HG03066 (cell line): ENCODE results near the gene INIP.
"Not testable (repeated sequence)": the region's sequence is repeated elsewhere in the genome, so short reads cannot be mapped to it uniquely, and the experiment has no call there.

Experiments used
- ATAC-seq: cut with Tn5 transposase; IDR thresholded peaks from one replicate; pipeline ENCODE4 v1.9.1; 2021; ENCODE audit warnings: low read depth; ENCODE audit not compliant: unreplicated experiment

INIP gene

DNA sequence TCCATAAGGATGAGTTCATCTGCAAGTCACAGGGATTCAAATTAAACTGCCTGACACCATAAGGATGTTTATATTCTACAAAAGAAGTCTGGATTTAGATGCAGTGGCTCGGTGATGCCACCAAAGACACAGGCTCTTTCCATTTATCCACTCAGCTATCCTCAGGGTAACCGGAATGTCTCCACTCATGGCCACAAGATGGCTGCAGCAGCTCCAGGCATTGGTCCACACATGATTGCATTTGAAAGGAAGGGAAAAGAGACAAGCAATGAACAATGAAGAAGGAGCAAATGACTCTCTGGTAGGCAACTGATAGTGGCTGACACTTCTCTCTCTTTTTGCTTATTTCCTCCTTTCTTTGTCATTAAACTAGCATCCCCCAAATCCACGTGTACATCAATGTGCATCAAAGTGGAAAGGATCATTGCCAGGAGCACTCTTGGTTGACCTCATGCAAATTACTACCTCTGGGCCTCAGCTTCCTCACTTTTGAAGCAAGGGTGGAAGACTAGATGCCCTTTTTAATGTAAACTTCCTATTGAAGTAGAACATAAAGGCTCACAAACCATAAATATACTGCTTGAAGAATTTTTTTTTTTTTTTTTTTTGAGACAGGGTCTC, 25.4 kb upstream of the INIP start:
- ATAC-seq = no peak

DNA sequence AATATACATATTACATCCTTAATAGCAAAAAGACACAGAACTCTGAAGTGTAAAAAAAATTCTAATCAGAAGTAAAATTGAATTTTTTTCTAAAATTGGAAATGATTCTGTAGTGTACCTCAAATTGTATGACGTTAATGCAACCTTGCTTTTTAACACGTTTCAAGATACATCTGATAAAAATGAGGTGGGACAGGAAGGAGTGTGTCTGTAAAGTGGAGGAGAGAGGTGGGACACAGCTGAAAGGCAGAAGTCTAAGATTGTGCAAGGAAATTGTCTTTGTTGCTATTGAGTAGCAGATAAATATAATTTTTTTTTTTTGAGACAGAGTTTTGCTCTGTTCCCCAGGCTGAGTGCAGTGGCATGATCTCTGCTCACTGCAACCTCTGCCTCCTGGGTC, 17.0 kb upstream of the INIP start:
- ATAC-seq = no peak

DNA sequence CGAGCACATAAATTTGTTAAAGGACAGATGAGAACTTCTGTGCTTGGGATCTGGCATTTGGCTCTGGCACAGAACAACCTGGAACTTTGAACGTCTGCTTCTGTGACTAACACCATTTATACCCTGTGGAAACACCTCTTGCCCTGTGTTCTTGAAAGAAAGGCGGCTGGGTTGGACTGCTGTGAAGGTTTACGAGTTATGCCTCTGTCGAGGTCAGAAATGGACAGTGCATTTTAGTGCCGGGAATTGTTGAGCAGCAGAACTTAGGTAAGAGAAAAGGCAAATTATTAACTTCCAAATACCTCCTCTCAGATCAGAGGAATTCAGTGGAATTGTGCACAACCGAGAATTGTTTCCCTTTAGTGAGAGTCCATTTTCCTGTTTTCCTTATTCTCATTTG, 14.1 kb upstream of the INIP start:
- ATAC-seq = no peak

DNA sequence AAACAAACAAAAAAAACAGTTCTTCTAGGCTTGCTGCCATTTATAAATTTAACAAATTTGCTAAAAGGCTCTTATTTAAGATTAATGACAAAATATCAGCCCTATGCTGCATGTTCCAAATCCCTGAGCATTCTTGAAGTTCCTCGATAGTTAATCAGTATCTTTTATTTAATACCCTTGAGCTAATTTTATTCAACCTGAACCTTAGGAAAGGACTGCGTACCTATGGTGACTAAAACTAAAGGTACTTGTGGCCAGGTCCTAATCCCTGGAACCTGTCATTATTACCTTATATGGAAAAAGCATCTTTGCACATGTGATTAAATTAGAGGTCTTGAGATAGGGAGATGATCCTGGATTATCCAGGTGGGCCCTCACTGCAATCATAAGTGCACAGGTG, 10.5 kb upstream of the INIP start:
- no peak for ATAC-seq

DNA sequence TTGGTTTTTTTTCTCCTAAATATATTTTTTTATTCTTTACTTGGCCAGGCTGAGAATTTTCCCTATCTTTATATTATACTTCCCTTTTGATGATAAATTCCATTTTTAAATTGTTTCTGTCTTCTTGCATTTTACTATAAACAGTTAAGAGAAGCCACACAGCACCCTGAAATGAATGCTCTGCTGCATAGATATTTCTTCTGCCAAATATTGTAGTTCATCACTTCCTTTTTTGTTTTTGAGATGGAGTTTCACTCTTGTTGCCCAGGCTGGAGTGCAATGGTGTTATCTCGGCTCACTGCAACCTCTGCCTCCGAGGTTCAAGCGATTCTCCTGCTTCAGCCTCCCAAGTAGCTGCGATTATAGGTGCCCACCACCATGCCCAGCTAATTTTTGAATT, 8.5 kb upstream of the INIP start:
- peak; percentile 61 for ATAC-seq

DNA sequence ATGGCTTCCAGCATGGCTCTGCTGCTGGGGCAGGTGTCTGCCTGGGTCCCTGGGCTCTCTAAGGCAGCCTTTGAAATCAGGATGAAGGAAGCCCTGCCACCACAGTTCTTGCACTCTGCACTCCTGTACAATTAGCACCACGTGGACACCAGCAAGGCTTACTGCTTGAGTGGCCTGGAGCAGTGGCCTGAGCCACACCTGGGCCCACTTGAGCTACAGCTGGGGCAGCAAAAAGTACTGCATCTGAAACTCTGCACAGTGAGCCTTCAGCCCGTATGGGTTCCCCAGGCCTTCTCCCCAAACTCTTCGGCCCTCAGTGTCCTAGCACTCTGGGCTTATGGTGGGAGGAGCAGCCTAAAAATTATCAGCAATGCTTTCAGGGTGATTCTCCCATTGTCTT, 8.0 kb upstream of the INIP start:
- ATAC-seq = peak; percentile 47

DNA sequence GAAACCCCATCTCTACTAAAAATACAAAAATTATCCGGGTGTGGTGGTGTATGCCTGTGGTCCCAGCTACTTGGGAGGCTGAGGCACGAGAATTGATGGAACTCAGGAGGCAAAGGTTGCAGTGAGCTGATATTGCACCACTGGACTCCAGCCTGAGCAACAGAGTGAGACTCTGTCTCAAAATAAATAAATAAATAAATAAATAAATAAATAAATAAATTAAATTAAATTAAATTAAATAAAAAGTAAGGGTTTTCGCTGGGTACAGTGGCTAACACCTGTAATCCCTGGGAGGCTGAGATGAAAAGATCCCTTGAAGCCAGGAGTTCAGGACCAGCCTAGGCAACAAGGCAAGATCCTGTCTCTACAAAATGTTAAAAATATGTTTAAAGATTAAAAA, 4.8 kb upstream of the INIP start:
- not testable (repeated sequence) for ATAC-seq

DNA sequence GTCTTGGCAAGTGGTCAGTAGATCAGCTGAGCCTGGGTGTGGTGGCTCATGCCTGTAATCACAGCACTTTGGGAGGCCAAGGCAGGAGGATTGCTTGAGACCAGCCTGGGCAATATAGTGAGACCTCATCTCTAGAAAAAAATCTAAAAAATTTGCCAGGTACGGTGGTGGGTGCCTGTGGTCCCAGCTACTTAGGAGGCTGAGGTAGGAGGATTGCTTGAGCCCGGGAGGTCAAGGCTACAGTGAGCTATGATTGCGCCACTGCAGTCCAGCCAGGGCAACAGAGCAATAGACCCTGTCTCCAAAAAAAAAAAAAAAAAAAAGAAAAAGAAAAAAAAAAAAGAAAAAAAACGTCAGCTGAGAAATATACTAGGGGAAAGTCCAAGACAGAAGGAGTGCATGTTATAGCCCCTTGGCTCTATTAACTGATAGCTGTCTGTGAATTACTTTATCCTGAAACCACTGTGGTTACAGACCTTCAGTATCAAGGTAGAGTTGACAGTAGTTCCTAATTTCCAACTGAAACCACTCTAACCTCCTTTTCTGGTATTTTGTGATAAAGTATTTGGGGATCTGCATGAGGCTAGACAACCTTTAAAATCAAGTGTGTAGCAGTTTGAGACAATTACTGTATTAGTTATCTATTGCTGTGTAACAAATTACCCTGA, 2.3 kb upstream of the INIP start:
- ATAC-seq = no peak

DNA sequence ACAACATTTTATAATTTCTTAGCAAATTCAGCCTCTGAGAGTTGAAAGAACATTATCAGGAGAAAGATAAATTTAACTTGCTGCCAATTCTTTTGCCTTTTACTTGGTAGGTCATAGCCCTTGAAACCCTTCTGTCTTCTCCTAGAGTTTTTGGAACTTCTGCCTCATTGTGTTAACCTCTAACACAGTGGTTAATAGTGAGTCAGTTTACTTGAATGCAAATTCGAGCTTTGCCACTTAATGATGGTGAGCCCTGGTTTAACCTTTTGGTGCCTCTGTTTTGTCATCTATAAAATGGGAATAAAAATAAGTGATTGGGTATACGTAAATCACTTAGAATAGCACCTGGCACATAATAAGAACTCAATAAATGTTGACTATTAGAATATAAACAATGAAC, 1.8 kb upstream of the INIP start:
- no peak for ATAC-seq

DNA sequence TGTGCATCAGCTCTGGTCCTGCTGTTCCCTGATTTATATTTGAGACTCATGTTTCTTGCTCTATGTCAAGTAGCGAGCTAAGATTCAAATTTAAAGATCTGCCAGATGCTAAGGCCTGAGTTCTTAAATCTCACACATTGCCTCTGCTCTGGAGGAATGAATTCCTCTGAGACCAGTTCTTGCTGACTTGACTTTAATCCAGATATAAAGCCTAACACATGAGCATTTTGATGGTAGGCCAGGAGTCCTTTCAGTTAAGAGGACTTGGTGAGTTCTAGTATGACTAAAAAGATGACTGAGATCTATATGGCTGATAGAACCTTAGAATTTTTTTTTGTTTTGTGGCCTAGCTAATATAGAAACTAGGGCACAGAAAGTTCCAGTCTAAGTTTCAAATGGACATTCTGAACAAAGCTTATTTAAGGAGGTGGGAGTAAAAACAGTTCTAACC, 1.3 kb upstream of the INIP start:
- no peak for ATAC-seq

DNA sequence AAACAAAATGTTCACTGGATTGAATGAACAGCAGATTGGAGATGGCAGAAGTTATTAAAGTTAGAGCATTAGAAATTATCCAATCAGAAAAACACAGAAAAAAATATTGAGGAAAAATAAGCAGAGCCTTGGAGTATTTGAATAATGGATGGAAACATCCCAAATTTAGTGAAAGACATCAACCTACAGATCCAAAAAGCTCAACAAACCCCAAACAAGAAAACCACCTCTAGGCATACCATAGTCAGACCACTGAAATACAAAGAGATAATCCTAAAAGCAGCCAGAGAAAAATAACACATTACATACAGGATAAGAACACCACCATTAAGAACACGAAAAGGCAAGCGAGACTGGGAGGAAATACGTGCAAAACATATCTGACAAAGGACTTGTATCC, 5.2 kb downstream of the INIP start:
- no peak for ATAC-seq

DNA sequence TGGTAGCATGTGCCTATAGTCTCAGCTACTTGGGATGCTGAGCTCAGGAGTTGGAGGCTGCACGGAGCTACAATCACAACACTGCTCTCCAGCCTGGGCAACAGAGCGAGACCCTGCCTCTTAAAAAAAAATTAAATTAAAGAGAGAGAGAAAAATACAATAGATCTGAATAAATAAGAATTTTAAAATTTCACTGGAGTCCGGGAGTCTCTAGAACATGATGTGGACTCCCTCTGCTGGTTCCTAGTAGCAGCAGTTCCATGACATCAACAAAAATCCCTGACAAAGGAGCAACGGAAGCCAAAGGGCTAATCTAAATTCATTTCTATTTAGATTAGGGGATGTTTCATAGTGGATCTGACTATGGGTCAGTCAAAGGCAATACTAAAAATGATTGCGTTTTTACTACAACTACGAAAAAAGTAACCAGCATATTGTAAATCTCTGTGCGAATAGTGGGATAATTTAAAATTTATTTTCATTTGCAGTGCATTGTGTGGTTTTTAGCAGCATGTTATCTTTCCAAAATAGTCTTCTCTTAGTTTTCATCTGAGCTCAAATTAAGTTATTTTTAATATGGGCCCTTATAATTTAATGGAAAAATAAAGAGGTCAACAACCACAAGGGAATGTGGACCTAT, 6.7 kb downstream of the INIP start:
- no peak for ATAC-seq

DNA sequence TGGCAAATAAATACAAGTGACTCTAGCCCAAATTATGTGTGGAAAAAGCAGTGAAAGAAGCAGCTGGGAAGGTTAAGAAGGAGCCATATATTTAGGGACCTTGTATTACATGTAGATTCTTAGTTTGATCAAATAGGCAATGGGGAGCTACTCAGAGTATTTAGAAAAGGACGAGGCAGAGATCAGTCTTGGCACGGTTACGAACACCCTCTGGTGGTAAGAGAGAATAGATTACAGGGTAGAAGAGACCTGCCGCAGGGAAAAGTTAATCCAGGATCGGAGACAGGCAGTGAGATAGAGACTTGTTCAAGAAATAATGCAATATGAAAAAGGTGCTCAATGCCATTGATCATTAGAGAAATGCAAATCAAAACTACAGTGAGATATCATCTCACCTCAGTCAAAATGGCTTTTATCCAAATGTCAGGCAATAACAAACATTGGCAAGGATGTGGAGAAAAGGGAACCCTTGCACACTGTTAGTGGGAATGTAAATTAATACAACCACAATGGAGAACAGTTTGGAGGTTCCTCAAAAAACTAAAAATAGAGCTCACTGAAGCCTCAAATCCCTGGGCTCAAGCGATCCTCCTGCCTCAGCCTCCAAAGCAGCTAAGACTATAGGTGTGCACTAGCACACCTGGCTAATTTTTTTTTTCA, 12.0 kb downstream of the INIP start:
- no peak for ATAC-seq

DNA sequence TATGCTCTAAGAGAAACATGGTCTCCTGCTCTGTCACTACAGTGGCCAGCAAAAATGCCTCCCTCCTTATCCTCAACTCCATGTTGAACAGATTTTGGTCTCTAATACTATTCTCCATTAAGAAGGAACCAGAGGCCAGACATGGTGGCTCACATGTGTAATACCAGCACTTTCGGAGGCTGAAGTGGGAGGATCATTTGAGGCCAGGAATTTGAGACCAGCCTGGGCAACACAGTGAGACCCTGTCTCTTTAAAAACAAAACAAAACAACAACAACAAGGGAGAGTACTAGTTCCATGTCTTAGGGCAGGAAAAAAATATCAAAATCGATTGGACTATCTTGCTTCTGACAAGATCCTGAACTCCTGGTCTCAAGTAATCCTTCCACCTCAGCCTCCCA, 14.6 kb downstream of the INIP start:
- no peak for ATAC-seq

DNA sequence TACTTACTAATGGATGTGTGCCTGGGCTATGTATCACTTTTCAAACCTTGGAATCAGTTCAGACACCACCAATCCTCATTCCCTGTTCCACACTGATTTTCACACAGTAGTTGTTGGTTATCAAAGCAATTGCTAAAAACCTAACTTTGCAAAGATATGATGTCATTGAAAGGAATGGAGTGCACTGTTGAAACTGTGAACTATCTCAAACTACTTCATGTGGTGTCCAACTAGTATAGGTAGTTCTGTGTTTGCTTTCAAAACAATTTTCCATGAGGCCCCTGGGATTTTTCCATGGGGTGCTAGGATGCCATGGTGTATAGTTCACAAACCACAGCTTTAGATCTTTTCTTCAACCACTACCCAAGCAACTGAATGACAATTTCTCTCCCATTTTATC, 17.8 kb downstream of the INIP start:
- ATAC-seq = no peak

DNA sequence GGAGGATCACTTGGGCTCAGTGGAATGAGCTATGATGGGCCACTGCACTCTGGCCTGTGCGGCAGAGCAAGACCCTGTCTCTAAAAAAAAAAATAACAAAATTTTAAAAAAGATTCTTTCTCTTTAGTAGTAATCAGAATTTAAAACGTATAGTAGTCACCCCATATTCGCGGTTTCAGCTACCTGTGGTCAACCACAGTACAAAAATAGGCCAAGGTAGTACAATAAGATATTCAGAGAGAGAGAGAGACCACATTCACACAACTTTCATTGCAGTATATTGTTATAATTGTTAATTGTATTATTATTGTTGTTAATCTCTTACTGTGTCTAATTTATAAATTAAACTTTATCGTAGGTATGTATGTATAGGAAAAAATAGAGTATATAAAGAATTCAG, 18.7 kb downstream of the INIP start:
- peak; percentile 75 for ATAC-seq

DNA sequence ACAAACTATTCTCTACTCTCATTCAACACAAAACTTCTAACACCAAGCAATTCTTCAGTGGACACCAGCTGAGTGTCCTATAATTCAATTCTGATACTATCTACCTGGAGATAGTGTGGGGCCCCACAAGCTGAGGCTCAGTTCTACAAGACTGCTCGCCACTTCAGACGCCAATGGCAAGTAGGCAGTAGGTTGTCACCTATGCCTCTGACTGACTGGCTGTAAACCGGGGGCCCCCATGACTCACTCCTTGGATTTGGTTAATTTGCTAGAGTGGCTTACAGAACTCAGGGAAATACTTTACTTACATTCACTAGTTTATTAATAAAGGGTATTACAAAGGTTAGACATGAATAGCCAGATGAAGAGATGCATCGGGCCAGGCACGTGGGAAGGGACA, 21.5 kb downstream of the INIP start:
- no peak for ATAC-seq

DNA sequence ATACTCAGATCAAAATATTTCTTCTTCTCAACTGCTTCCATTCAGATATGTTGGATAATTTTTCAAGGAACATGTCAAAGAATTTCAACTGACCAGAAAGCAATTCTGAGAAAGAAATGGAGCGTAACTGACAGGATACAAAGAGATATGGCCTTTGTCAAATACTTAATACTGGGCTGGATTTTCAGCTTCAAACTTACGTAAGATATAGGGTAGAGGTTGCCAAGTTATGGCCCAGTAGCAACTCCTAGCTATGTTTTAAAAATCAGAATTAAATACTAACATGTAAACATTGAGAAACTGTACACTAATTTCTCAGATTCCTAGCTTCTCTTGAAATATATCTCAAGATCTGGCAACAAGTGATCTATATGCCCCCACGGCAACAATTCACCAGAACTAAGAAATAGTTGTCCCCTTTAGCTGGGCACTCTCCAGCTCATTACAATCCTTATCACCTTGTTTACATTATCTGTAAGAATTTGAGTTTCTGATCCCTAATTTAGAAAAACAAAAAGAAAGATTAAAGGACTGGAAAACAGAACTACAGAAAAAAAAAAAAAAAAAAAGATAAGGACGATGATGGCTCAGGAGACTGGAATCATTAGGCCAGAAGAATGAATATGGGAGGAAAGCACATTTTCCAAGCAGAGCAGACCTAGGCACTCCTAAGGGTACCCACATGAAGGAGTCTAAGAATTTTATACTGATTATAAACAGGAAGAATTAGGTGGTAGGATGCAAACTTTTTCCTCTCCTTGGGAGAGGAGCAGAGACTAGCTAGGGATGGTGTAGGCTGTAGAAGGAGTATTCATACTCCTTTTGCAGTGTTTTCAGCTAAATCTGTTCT, 23.0 kb downstream of the INIP start:
- no peak for ATAC-seq

DNA sequence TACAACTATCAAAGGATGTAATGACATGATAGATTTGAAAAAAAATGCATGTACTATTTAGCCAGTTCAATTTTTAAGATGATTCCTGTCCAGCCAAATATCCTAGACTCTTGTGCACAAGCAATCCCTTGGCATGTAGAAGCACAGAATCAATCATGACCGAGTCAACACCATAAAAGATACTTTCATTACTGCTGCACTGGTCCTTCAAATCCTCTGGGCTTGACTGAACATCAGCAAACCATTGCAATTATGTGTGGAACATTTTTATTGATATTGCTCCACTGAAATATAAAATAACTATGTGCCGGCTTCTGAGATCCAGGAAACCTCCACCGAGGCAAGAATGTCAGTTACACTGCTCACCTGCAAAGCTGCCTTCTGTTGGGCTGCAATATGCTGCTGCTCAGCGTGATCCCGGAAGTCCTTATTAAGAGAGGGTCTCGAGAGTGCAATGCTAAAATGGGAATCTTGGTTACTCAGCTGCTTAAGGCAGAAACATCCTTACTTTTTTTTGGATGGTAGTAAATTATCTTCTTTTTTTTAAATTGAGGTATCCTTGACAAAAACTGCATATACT, 28.7 kb downstream of the INIP start:
- ATAC-seq = no peak

DNA sequence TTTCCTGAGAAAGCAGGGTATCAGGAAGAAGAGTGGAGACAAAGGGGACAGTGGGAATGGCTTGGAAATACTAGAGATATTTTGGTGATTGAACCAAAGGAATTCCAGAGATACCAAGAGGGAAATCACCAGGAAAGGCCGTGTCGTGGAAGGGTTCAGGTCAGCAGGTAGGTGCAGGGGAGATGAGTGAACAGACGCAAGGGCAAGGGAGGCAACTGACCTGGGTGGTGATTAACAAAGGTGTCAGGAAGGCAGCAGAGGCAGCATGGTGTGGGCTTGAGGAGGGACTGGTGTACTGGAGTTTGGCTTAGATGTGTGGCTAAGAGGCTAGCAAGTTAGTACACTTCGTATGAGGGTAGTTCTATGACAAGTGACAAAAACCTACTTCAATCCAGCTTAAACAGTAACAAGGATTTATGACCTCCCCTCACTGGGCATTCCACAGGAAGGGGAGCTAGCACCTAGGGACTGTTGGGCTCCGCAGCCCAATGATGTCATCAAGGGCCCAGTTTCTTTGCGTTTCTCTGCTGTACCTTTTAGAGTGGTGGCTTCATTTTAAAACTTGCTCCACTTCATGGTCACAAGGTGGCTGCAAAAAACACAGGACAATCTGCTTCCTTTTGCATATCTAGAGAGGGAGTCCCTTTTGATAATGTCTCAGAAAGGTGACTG, 37.0 kb downstream of the INIP start:
- ATAC-seq = no peak
